IMR-90 (cell line): ENCODE data around the gene CCL28. TPM values are rescaled to one million over a fixed set of nuclear protein-coding genes. Genes with fewer than 3 reads are reported as not detected.

Source experiments
- ATAC-seq: fragments of 200-7000 bp; cut with Tn5 transposase; 2 replicates; pipeline ENCODE4 v1.9.1; 2020; ENCODE audit warnings: low read depth, mild to moderate bottlenecking, moderate library complexity
- BruUV-seq: library from RNA; stranded (reverse); fragments of 400-500 nt; replicated peaks from 2 replicates; lab custom pipeline; 2021; lab: Mats Ljungman, UMichigan
- CTCF ChIA-PET: fragments of 300-600 bp; formaldehyde crosslinking; extraction: SDS; loops from one replicate; lab custom pipeline; 2021; ENCODE audit warnings: antibody characterized with exemption; lab: Yijun Ruan, JAX
- POLR2A ChIA-PET: fragments of 300-600 bp; sonication (Branson Sonifier 250); formaldehyde crosslinking; loops from one replicate; lab custom pipeline; 2022; ENCODE audit warnings: antibody characterized with exemption; ENCODE audit not compliant: unreplicated experiment; lab: Charles Lee
- DNase-seq: peaks from one replicate; pipeline ENCODE4 v3.0.0; 2013
- H2AFZ ChIP-seq: replicated peaks from 2 replicates; pipeline ENCODE3; 2013; ENCODE audit warnings: low read length, mild to moderate bottlenecking; ENCODE audit not compliant: poor library complexity
- H2AK5ac ChIP-seq: 2 replicates; pipeline ENCODE4 v1.6.1; 2013; ENCODE audit warnings: low read depth, low read length, inconsistent platforms
- H2AK9ac ChIP-seq: replicated peaks from 2 replicates; pipeline ENCODE3; 2013; ENCODE audit warnings: mild to moderate bottlenecking, low read depth, low read length, moderate library complexity; ENCODE audit not compliant: poor library complexity
- H2BK120ac ChIP-seq: 2 replicates; pipeline ENCODE4 v1.6.1; 2013; ENCODE audit warnings: low read depth, low read length, inconsistent platforms
- H2BK15ac ChIP-seq: 3 replicates; pipeline ENCODE4 v1.6.1; 2013; ENCODE audit warnings: low read depth, low read length, inconsistent platforms
- H2BK20ac ChIP-seq: 2 replicates; pipeline ENCODE4 v1.6.1; 2013; ENCODE audit warnings: low read depth, mild to moderate bottlenecking, inconsistent platforms, low read length, moderate library complexity
- H2BK5ac ChIP-seq: 2 replicates; pipeline ENCODE4 v1.6.1; 2013; ENCODE audit warnings: mild to moderate bottlenecking, low read depth, low read length, inconsistent platforms; ENCODE audit not compliant: poor library complexity, severe bottlenecking
- H3K14ac ChIP-seq: replicated peaks from 2 replicates; pipeline ENCODE4 v1.6.1; 2013; ENCODE audit warnings: low read depth, low read length, inconsistent platforms
- H3K18ac ChIP-seq: 2 replicates; pipeline ENCODE4 v1.6.1; 2013; ENCODE audit warnings: low read depth, low read length, control low read depth
- H3K23ac ChIP-seq: 2 replicates; pipeline ENCODE4 v1.6.1; 2013; ENCODE audit warnings: low read depth, low read length, inconsistent platforms
- H3K27ac ChIP-seq: 2 replicates; pipeline ENCODE4 v1.5.1; 2013; ENCODE audit warnings: mild to moderate bottlenecking, control low read depth, low read length; ENCODE audit not compliant: insufficient read depth
- H3K27me3 ChIP-seq: 2 replicates; pipeline ENCODE4 v1.6.1; 2013; ENCODE audit warnings: low read length; ENCODE audit not compliant: control insufficient read depth, insufficient read depth
- H3K36me3 ChIP-seq: 2 replicates; pipeline ENCODE4 v1.6.1; 2013; ENCODE audit warnings: low read length, mixed read lengths; ENCODE audit not compliant: control insufficient read depth, insufficient read depth
- H3K4ac ChIP-seq: 2 replicates; pipeline ENCODE4 v1.6.1; 2013; ENCODE audit warnings: low read depth, low read length, inconsistent platforms
- H3K4me1 ChIP-seq: 2 replicates; pipeline ENCODE4 v1.6.1; 2013; ENCODE audit warnings: low read length, mixed read lengths; ENCODE audit not compliant: control insufficient read depth, insufficient read depth
- H3K4me2 ChIP-seq: 2 replicates; pipeline ENCODE4 v1.6.1; 2013; ENCODE audit warnings: low read depth, mild to moderate bottlenecking, control low read depth, low read length, moderate library complexity
- H3K4me3 ChIP-seq: 2 replicates; pipeline ENCODE4 v1.5.1; 2013; ENCODE audit warnings: low read depth, mild to moderate bottlenecking, control low read depth, low read length, moderate library complexity; ENCODE audit not compliant: insufficient read depth
- H3K56ac ChIP-seq: 2 replicates; pipeline ENCODE4 v1.6.1; 2013; ENCODE audit warnings: low read length, inconsistent platforms; ENCODE audit not compliant: insufficient read depth; ENCODE audit errors: extremely low read depth
- H3K79me1 ChIP-seq, 2 experiments: 2 replicates each; pipeline ENCODE4 v1.6.1; 2013; ENCODE audit warnings: low read length in 2 of 2, inconsistent platforms in 1 of 2, low read depth in 1 of 2
- H3K9ac ChIP-seq: 2 replicates; pipeline ENCODE4 v1.6.1; 2013; ENCODE audit warnings: low read depth, low read length, control low read depth
- H3K9me1 ChIP-seq: 2 replicates; pipeline ENCODE4 v1.6.1; 2013; ENCODE audit warnings: low read length, inconsistent platforms; ENCODE audit not compliant: insufficient read depth
- H3K9me3 ChIP-seq: 2 replicates; pipeline ENCODE4 v1.6.1; 2013; ENCODE audit warnings: low read length; ENCODE audit not compliant: control insufficient read depth, insufficient read depth
- H4K20me1 ChIP-seq: 2 replicates; pipeline ENCODE4 v1.6.1; 2013; ENCODE audit warnings: low read length, inconsistent platforms; ENCODE audit not compliant: insufficient read depth
- H4K5ac ChIP-seq: 2 replicates; pipeline ENCODE4 v1.6.1; 2013; ENCODE audit warnings: mild to moderate bottlenecking, low read depth, low read length, control low read depth
- H4K8ac ChIP-seq, 2 experiments: 2 replicates each; pipeline ENCODE4 v1.6.1; 2013; ENCODE audit warnings: low read depth in 2 of 2, low read length in 2 of 2, control low read depth in 1 of 2, inconsistent platforms in 1 of 2
- H4K91ac ChIP-seq: 2 replicates; pipeline ENCODE4 v1.6.1; 2013; ENCODE audit warnings: low read depth, low read length, inconsistent platforms; ENCODE audit not compliant: insufficient read depth
- WGBS, 2 experiments: methylation state at CpG; one replicate each; pipeline versions ENCODE4 v1.1.5 to v1.1.7; 2013; ENCODE audit warnings: missing lambda C conversion rate in 2 of 2; ENCODE audit not compliant: insufficient read length in 1 of 2; ENCODE audit errors: extremely low coverage in 2 of 2; 5-methylcytosine and 5-hydroxymethylcytosine counted together
- dilution Hi-C: fragments of 300-500 bp; cut with HindIII; formaldehyde crosslinking; loops from one replicate; pipeline ENCODE4 v1.14.3; 2018; ENCODE audit warnings: low sequenced_read_pairs; ENCODE audit not compliant: unreplicated experiment
- in situ Hi-C: fragments of 300-500 bp; cut with MboI; formaldehyde crosslinking; loops from 3 replicates; pipeline ENCODE4 v1.14.3; 2019; ENCODE audit warnings: low sequenced_read_pairs, inconsistent platforms, mixed read lengths
- intact Hi-C: fragments of 100-400 bp; cut with micrococcal nuclease; formaldehyde crosslinking; loops from 2 replicates; pipeline ENCODE4 v1.10.0; 2022
- polyA plus RNA-seq, 3 experiments: library from polyadenylated mRNA; depleted of rRNA; stranded (reverse); fragments of >200 nt; gene quantifications; 2 replicates each; pipeline ENCODE4 v1.2.3, GENCODE V29; 2012; ENCODE audit warnings: low replicate concordance in 1 of 3
- total RNA-seq: library from RNA; depleted of rRNA; stranded (reverse); fragments of >200 nt; gene quantifications from 2 replicates; pipeline ENCODE4 v1.2.3, GENCODE V29; 2012
- TF ChIP-seq, protein P1 (sequence below): fragments of 150-350 bp; IDR thresholded peaks from 2 replicates; pipeline ENCODE4 v1.6.1; 2017; ENCODE audit warnings: mild to moderate bottlenecking, antibody characterized with exemption, low read length, low read depth

Gene CCL28
- total and polyA plus RNA-seq, 2 of the 4 experiments (the other 2 are of a cell fraction) = under 0.01 to 0.02 TPM

DNA sequence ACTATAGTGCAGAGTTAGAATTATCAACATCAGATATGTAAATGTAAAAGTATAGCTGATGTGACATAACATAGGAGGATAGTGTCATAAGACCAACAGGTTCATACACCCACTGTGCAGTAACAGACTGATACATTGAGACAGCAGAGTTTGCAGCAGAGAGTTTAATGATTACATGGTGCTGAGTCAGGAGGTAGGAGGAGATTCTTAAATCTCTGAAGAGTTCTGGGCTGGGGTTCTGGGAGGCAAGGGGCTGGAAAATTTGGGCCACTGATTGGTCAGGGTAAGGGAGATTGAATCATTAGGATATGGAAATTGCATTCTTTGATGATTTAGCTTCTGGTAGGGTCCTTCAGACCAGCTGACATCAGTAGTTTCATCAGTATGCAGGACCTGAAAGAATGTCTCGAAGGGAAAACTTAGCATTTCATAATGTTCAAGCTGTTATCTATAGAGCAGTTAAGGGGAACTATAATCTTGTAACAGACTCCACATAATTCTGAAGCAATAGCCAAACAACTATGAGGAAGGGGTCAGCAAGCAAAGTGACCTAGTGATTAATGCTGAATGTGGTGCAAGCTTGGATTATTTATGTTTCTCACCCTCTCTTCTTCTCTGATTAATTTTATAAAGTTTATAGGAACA, 35.6 kb downstream of the CCL28 start:
- no TSS peak for BruUV-seq
- H3K9ac ChIP-seq = no peak overlapping the region
- H3K4ac ChIP-seq = no peak overlapping the region
- no peaks in the 10 kb centered on the region for H3K9me3 ChIP-seq
- H2BK20ac ChIP-seq = no peak overlapping the region
- H3K4me2 ChIP-seq = no peak overlapping the region
- H3K23ac ChIP-seq = no peak overlapping the region
- H2AK9ac ChIP-seq = no peak overlapping the region
- no peak overlapping the region for H4K5ac ChIP-seq
- no peaks in the 10 kb centered on the region for H3K36me3 ChIP-seq
- H2AK5ac ChIP-seq = no peak overlapping the region
- H3K18ac ChIP-seq = no peak overlapping the region
- ATAC-seq (no peak), DNase-seq (no peak)
- H3K56ac ChIP-seq = no peak overlapping the region
- H2BK120ac ChIP-seq = no peak overlapping the region
- no peaks in the 10 kb centered on the region for H3K27me3 ChIP-seq
- H3K14ac ChIP-seq = no peak overlapping the region
- H3K9me1 ChIP-seq = no peaks in the 10 kb centered on the region
- no peaks in the 10 kb centered on the region for H4K20me1 ChIP-seq
- no peak overlapping the region for H4K8ac ChIP-seq
- intact Hi-C loops = no loop called here
- H2BK5ac ChIP-seq = no peak overlapping the region
- TF ChIP-seq, protein P1, sequence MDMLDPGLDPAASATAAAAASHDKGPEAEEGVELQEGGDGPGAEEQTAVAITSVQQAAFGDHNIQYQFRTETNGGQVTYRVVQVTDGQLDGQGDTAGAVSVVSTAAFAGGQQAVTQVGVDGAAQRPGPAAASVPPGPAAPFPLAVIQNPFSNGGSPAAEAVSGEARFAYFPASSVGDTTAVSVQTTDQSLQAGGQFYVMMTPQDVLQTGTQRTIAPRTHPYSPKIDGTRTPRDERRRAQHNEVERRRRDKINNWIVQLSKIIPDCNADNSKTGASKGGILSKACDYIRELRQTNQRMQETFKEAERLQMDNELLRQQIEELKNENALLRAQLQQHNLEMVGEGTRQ = no peak
- H2BK15ac ChIP-seq = no peak overlapping the region
- no CpG with 5 or more reads among the region's 1 CpG for WGBS, 2 experiments
- no peaks in the 10 kb centered on the region for H3K79me1 ChIP-seq
- CTCF ChIA-PET = interaction anchor here (1.5 kb wide), 1 partner anchor 13 kb away, joined by 4 read pairs; no protein-coding TSS in a partner anchor
- H4K91ac ChIP-seq = no peak overlapping the region
- H3K4me3 ChIP-seq = no peak overlapping the region
- POLR2A ChIA-PET = no interaction called here
- dilution Hi-C loops = no loop called here
- H3K4me1 ChIP-seq = no peaks in the 10 kb centered on the region
- H2AFZ ChIP-seq = no peak overlapping the region
- in situ Hi-C loops = no loop called here
- no peak overlapping the region for H3K27ac ChIP-seq
